HepG2 (cell line): Measurements from ENCODE around the gene FOSL2. TPM values are rescaled to one million over a fixed set of nuclear protein-coding genes. Genes with fewer than 3 reads are reported as not detected.

Source experiments
- CCDC6 ChIP-seq: sonication (generic); formaldehyde crosslinking; IDR thresholded peaks from 2 replicates; pipeline ENCODE4 v1.8.1; 2022; ENCODE audit warnings: mild to moderate bottlenecking, missing genetic modification reagents, moderate library complexity
- EP300 ChIP-seq, 3 experiments: sonication (generic) in 1 of 3; formaldehyde crosslinking in 1 of 3; IDR thresholded peaks; 2 replicates each; pipeline versions ENCODE4 v1.5.1 to v1.6.1; 2011 to 2020; ENCODE audit warnings: low read depth in 2 of 3, low read length in 2 of 3, borderline replicate concordance in 1 of 3, improper control_type of control experiment in 1 of 3, mild to moderate bottlenecking in 1 of 3, missing genetic modification reagents in 1 of 3, moderate library complexity in 1 of 3
- FOSL1 ChIP-seq: sonication (generic); formaldehyde crosslinking; IDR thresholded peaks from 2 replicates; pipeline ENCODE4 v1.9.0; 2021; ENCODE audit warnings: missing genetic modification reagents, borderline replicate concordance
- RARA ChIP-seq: IDR thresholded peaks from 2 replicates; pipeline ENCODE4 v1.6.1; 2016; ENCODE audit warnings: missing genetic modification reagents, missing compliant biosample characterization
- RFX5 ChIP-seq: IDR thresholded peaks from 2 replicates; pipeline ENCODE4 v1.6.1; 2011; ENCODE audit warnings: low read depth, low read length, improper control_type of control experiment
- SMAD1 ChIP-seq: sonication (generic); formaldehyde crosslinking; IDR thresholded peaks from 2 replicates; pipeline ENCODE4 v1.4.0; 2020; ENCODE audit warnings: missing genetic modification reagents, low read depth, mild to moderate bottlenecking, borderline replicate concordance
- TEAD2 ChIP-seq: sonication (generic); formaldehyde crosslinking; IDR thresholded peaks from 2 replicates; pipeline ENCODE4 v1.9.0; 2021; ENCODE audit warnings: missing genetic modification reagents
- U2AF1 ChIP-seq: fragments of 200-400 bp; formaldehyde crosslinking; optimal IDR thresholded peaks from 2 replicates; pipeline ENCODE3; 2017; ENCODE audit warnings: mild to moderate bottlenecking, low read depth, low read length
- XRCC5 ChIP-seq: fragments of 200-400 bp; formaldehyde crosslinking; optimal IDR thresholded peaks from 2 replicates; pipeline ENCODE3; 2017; ENCODE audit warnings: mild to moderate bottlenecking, low read length
- ZNF10 ChIP-seq: sonication (generic); formaldehyde crosslinking; IDR thresholded peaks from 2 replicates; pipeline ENCODE4 v1.4.0; 2020; ENCODE audit warnings: mild to moderate bottlenecking, low read depth, missing genetic modification reagents, borderline replicate concordance
- ZNF124 ChIP-seq: sonication (generic); formaldehyde crosslinking; IDR thresholded peaks from 2 replicates; pipeline ENCODE4 v1.4.0; 2020; ENCODE audit warnings: missing genetic modification reagents
- ZNF224 ChIP-seq: sonication (generic); formaldehyde crosslinking; IDR thresholded peaks from 2 replicates; pipeline ENCODE4 v1.5.0; 2020; ENCODE audit warnings: mild to moderate bottlenecking, missing genetic modification reagents
- ZNF230 ChIP-seq: sonication (generic); formaldehyde crosslinking; IDR thresholded peaks from 2 replicates; pipeline ENCODE4 v1.4.0; 2020; ENCODE audit warnings: mild to moderate bottlenecking, missing genetic modification reagents
- ZNF234 ChIP-seq: sonication (generic); formaldehyde crosslinking; conservative IDR thresholded peaks from 2 replicates; pipeline ENCODE4 v1.5.1; 2020; ENCODE audit warnings: mild to moderate bottlenecking, missing genetic modification reagents
- ZNF549 ChIP-seq: sonication (generic); formaldehyde crosslinking; IDR thresholded peaks from 2 replicates; pipeline ENCODE4 v1.5.0; 2020; ENCODE audit warnings: missing genetic modification reagents
- ZNF619 ChIP-seq: sonication (generic); formaldehyde crosslinking; IDR thresholded peaks from 2 replicates; pipeline ENCODE4 v1.4.0; 2020; ENCODE audit warnings: mild to moderate bottlenecking, missing genetic modification reagents
- ZSCAN21 ChIP-seq: sonication (generic); formaldehyde crosslinking; IDR thresholded peaks from 2 replicates; pipeline ENCODE4 v1.8.0; 2022; ENCODE audit warnings: mild to moderate bottlenecking, missing genetic modification reagents, moderate library complexity, borderline replicate concordance
- ZSCAN25 ChIP-seq: sonication (generic); formaldehyde crosslinking; IDR thresholded peaks from 2 replicates; pipeline ENCODE4 v1.8.0; 2022; ENCODE audit warnings: mild to moderate bottlenecking, missing genetic modification reagents
- polyA plus RNA-seq, 8 experiments: library from polyadenylated mRNA; depleted of rRNA in 3 of 8; stranded (reverse) in 7 of 8; unstranded in 1 of 8; fragments of >200 nt; fragmentation: Illumina TruSeq in 4 of 8; extraction: Trizol in 4 of 8; gene quantifications; 2 replicates each; pipeline versions ENCODE4 v1.2.1 to v1.2.3, GENCODE V29; 2011 to 2016; ENCODE audit warnings: low read depth in 4 of 8, missing spikeins in 1 of 8, mixed read lengths in 1 of 8; ENCODE audit not compliant: insufficient read depth in 1 of 8
- total RNA-seq, 5 experiments: library from RNA; depleted of rRNA; stranded (reverse); fragments of >200 nt; fragmentation: Illumina TruSeq; extraction: Trizol; gene quantifications; 2 replicates each; pipeline ENCODE4 v1.2.3, GENCODE V29; 2016; ENCODE audit warnings: low read depth in 1 of 5
- TF ChIP-seq, protein P1 (sequence below), 2 experiments: fragments of 450-650 bp in 1 of 2; sonication (generic) in 1 of 2; formaldehyde crosslinking; IDR thresholded peaks; 2 replicates each; pipeline versions ENCODE4 v1.5.0 to v1.8.0; 2020 to 2022; ENCODE audit warnings: mild to moderate bottlenecking in 1 of 2, missing genetic modification reagents in 1 of 2
- TF ChIP-seq, protein P2 (sequence below): sonication (generic); formaldehyde crosslinking; IDR thresholded peaks from 2 replicates; pipeline ENCODE4 v1.4.0; 2020; ENCODE audit warnings: low read depth, mild to moderate bottlenecking, missing genetic modification reagents
- TF ChIP-seq, protein P3 (sequence below): sonication (generic); formaldehyde crosslinking; IDR thresholded peaks from 2 replicates; pipeline ENCODE4 v1.4.0; 2020; ENCODE audit warnings: missing genetic modification reagents
- TF ChIP-seq, protein P4 (sequence below): sonication (generic); formaldehyde crosslinking; IDR thresholded peaks from 2 replicates; pipeline ENCODE4 v1.4.0; 2020; ENCODE audit warnings: missing genetic modification reagents

FOSL2 gene
- total and polyA plus RNA-seq, 2 of the 13 experiments (the other 11 are each of a cell fraction or from before 2014, with no cell fraction given): 3.4 to 18.1 TPM

DNA sequence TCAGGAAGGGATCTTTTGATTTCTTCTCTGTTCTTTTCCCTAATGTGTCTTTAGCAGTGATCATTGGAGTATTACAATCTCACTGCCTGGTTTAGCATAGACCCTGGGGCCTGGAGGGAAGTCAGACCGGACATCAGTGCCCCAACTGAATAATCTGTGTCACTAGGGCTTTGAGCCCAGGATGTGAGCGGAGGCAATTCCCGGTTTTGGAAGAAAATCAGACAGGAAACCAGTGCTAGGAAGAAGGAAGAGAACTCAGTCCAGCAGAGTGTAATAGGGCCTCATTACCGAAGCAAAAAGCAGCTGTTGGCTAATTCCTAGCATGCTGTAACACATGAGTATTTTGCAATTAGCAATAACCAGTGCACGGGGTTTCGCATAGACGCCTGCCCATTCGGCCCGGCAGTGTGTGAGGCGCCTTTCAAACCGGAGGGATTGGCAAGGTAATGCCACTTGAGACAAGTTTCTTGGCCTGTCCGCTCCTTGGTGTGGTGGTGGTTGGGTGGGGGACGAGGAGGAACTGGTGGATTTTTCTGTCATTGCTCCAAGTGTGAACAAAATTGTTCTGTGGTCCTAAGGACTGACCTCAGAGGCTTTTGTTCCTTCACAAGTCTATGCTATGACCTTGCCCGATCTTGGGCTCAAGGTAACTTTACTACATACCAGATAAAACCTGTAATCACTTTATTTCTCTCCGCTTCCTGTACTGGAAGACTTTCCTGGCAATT, 2.8 kb downstream of the FOSL2 start (continued):
- no peak for TF ChIP-seq RFX5
- TF ChIP-seq ZNF10 (CRISPR knock-in tag): no peak
- no peak; the same call in 1 of the 2 replicates for TF ChIP-seq RARA
- TF ChIP-seq SMAD1 (CRISPR knock-in tag): no peak
- TF ChIP-seq CCDC6 (CRISPR knock-in tag): no peak
- no peak for TF ChIP-seq ZNF619 (CRISPR knock-in tag)
- TF ChIP-seq XRCC5: no peak
- no peak for TF ChIP-seq ZNF549 (CRISPR knock-in tag)
- no peak for TF ChIP-seq ZNF234 (CRISPR knock-in tag)
- no peak for TF ChIP-seq ZNF224 (CRISPR knock-in tag)
- no peak for TF ChIP-seq U2AF1
- TF ChIP-seq, protein P1, sequence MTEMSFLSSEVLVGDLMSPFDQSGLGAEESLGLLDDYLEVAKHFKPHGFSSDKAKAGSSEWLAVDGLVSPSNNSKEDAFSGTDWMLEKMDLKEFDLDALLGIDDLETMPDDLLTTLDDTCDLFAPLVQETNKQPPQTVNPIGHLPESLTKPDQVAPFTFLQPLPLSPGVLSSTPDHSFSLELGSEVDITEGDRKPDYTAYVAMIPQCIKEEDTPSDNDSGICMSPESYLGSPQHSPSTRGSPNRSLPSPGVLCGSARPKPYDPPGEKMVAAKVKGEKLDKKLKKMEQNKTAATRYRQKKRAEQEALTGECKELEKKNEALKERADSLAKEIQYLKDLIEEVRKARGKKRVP (CRISPR knock-in tag; IDR thresholded peaks at IDR 0.05): peak in 1 of 2 experiments; percentile 39; a peak in 1 of 4 replicates
- TF ChIP-seq, protein P2, sequence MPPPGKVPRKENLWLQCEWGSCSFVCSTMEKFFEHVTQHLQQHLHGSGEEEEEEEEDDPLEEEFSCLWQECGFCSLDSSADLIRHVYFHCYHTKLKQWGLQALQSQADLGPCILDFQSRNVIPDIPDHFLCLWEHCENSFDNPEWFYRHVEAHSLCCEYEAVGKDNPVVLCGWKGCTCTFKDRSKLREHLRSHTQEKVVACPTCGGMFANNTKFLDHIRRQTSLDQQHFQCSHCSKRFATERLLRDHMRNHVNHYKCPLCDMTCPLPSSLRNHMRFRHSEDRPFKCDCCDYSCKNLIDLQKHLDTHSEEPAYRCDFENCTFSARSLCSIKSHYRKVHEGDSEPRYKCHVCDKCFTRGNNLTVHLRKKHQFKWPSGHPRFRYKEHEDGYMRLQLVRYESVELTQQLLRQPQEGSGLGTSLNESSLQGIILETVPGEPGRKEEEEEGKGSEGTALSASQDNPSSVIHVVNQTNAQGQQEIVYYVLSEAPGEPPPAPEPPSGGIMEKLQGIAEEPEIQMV (CRISPR knock-in tag): 0 out of 2 replicates have a peak, but pooled peaks have one; percentile 50
- TF ChIP-seq ZNF124: no peak
- no peak for TF ChIP-seq ZNF230
- no peak for TF ChIP-seq ZSCAN25 (CRISPR knock-in tag)
- TF ChIP-seq, protein P3, sequence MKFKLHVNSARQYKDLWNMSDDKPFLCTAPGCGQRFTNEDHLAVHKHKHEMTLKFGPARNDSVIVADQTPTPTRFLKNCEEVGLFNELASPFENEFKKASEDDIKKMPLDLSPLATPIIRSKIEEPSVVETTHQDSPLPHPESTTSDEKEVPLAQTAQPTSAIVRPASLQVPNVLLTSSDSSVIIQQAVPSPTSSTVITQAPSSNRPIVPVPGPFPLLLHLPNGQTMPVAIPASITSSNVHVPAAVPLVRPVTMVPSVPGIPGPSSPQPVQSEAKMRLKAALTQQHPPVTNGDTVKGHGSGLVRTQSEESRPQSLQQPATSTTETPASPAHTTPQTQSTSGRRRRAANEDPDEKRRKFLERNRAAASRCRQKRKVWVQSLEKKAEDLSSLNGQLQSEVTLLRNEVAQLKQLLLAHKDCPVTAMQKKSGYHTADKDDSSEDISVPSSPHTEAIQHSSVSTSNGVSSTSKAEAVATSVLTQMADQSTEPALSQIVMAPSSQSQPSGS (CRISPR knock-in tag): no peak
- TF ChIP-seq TEAD2 (CRISPR knock-in tag): no peak
- TF ChIP-seq ZSCAN21: no peak
- TF ChIP-seq, protein P4, sequence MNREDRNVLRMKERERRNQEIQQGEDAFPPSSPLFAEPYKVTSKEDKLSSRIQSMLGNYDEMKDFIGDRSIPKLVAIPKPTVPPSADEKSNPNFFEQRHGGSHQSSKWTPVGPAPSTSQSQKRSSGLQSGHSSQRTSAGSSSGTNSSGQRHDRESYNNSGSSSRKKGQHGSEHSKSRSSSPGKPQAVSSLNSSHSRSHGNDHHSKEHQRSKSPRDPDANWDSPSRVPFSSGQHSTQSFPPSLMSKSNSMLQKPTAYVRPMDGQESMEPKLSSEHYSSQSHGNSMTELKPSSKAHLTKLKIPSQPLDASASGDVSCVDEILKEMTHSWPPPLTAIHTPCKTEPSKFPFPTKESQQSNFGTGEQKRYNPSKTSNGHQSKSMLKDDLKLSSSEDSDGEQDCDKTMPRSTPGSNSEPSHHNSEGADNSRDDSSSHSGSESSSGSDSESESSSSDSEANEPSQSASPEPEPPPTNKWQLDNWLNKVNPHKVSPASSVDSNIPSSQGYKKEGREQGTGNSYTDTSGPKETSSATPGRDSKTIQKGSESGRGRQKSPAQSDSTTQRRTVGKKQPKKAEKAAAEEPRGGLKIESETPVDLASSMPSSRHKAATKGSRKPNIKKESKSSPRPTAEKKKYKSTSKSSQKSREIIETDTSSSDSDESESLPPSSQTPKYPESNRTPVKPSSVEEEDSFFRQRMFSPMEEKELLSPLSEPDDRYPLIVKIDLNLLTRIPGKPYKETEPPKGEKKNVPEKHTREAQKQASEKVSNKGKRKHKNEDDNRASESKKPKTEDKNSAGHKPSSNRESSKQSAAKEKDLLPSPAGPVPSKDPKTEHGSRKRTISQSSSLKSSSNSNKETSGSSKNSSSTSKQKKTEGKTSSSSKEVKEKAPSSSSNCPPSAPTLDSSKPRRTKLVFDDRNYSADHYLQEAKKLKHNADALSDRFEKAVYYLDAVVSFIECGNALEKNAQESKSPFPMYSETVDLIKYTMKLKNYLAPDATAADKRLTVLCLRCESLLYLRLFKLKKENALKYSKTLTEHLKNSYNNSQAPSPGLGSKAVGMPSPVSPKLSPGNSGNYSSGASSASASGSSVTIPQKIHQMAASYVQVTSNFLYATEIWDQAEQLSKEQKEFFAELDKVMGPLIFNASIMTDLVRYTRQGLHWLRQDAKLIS: no peak
- no peak for TF ChIP-seq FOSL1
- no peak for TF ChIP-seq EP300 (IDR thresholded peaks at IDR 0.05; ENCODE audit: low read depth in 2 of 2, low read length in 2 of 2)
- TF ChIP-seq EP300 (CRISPR knock-in tag; IDR thresholded peaks at IDR 0.05; ENCODE audit: borderline replicate concordance): 0 out of 2 replicates have a peak, but pooled peaks have one; percentile 26
